Measurements from ENCODE around the gene CYP19A1. TPM values are rescaled to one million over a fixed set of nuclear protein-coding genes. Genes with fewer than 3 reads are reported as not detected.

CYP19A1 gene
- 2.2 and 2.4 TPM in 2 replicates for total RNA-seq (2014; rRNA removed; shearing (Covaris generic); ENCODE audit: low replicate concordance)

DNA sequence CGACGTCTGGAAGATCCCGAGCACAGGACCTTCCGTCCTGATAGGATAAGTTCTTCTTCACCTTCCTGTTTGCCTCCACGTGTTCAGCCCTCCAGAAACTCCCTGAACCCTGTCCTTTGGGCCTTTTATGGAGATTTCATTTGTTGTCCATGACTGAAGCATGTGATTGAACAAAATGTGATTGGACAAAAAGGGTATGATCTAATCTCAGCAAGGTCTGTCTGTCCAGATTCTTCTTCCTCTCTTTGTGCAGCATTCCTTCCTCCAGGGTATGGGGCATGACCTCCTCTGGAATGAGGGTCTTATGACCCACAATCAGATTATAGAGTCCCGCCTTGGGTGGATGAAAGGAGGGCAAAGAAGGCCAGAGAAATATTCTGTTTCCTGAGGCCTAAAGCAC, at the start of gene CYP19A1:
Gene CYP19A1 (minus strand): TSS at position 101 of the 400 bp plus-strand sequence. CDS start 95,684 bp downstream, outside the sequence.
- Histone ChIP-seq H3K9ac (ENCODE audit: low read length) (no peak within 1 kb of the TSS), H4K20me1 (ENCODE audit: insufficient read depth, low read depth, low read length) (no peaks in the 10 kb centered on the region), H3K4me3 (ENCODE audit: low read length) (no peak within 1 kb of the TSS), H3K4me1 (ENCODE audit: low read length) (no peaks in the 10 kb centered on the region), H3K9me2 (replicated peaks; ENCODE audit: insufficient read depth, low read length) (no peaks in the 10 kb centered on the region), H3K4me2 (ENCODE audit: low read depth, low read length, poor library complexity, severe bottlenecking) (no peak within 1 kb of the TSS), H3K9me3 (ENCODE audit: low read length) (no peaks in the 10 kb centered on the region), H3K36me3 (ENCODE audit: insufficient read depth, low read length) (no peaks in the 10 kb centered on the region), H3K27me3 (ENCODE audit: low read length) (no peaks in the 10 kb centered on the region), H2AFZ (ENCODE audit: low read length) (no peak within 1 kb of the TSS), H3K79me2 (ENCODE audit: low read length) (no peaks in the 10 kb centered on the region), H3K27ac (ENCODE audit: low read length) (no peak within 1 kb of the TSS)
- no peak for DNase-seq

DNA sequence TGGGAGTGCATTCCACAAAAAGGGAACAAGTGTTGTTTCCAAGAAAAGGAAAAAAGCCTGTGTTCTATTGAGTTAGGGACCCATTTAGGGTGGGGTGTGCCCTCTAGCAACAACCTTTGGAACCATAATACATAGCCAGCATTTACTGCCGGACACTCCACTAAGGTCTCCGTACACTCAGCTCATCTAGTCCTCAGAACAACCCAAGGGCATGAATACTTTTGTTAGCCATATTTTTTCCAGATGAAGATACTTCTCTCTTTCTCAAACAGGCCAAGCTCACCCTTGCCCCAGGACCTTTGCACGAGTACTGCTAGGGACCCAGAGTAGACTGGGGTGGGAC, 49.3 kb upstream of the CYP19A1 start:
- Histone ChIP-seq H3K9me3 (ENCODE audit: low read length) (no peaks in the 10 kb centered on the region), H3K4me3 (ENCODE audit: low read length) (no peak overlapping the region), H3K9ac (ENCODE audit: low read length) (no peak overlapping the region), H2AFZ (ENCODE audit: low read length) (no peak overlapping the region), H3K79me2 (ENCODE audit: low read length) (no peaks in the 10 kb centered on the region), H3K4me1 (ENCODE audit: low read length) (no peaks in the 10 kb centered on the region), H4K20me1 (ENCODE audit: insufficient read depth, low read depth, low read length) (no peaks in the 10 kb centered on the region), H3K36me3 (ENCODE audit: insufficient read depth, low read length) (no peaks in the 10 kb centered on the region), H3K4me2 (ENCODE audit: low read depth, low read length, poor library complexity, severe bottlenecking) (no peak overlapping the region), H3K27me3 (ENCODE audit: low read length) (no peaks in the 10 kb centered on the region), H3K9me2 (replicated peaks; ENCODE audit: insufficient read depth, low read length) (no peaks in the 10 kb centered on the region), H3K27ac (ENCODE audit: low read length) (no peak overlapping the region)
- DNase-seq = no peak

DNA sequence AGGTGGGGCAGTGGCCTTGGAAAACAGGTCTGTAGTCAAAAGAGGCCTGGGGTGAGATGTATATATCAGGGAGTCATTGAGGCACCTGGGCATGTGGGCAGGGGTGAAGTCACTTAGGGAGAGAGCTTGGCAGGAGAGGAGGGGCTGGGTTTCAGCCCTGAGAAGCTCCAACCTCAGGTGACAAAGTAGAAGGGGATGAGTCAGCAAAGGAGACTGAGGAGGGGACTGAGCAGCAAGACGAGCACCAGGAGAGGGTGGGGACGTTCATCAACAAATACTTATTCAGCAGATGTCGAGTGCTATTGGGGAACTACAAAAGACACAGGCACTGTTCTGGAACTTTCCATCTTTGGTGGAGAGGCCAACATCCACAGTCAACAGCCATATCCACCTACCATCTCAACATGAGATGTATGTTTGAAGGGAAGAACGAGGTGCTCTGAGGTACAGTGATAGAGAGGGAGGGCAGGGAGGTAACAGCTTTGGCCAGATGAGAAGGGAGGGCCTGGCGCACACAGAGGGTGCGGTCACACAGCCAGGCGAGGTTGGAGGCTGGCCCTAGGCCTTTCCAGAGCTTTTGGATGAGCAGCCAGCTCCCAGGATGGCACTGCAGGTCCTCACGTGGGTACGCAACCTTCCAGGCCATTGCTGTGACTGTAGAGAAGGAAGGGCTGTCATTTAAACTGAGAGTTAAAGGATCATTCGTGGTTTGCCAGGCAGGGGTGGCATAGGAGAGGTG, 48.7 kb upstream of the CYP19A1 start:
- no peaks in the 10 kb centered on the region for H3K4me1 ChIP-seq (ENCODE audit: low read length)
- H3K36me3 ChIP-seq (ENCODE audit: insufficient read depth, low read length) = no peaks in the 10 kb centered on the region
- no peak overlapping the region for H3K4me3 ChIP-seq (ENCODE audit: low read length)
- no peaks in the 10 kb centered on the region for H3K27me3 ChIP-seq (ENCODE audit: low read length)
- H3K9ac ChIP-seq (ENCODE audit: low read length) = no peak overlapping the region
- H3K79me2 ChIP-seq (ENCODE audit: low read length) = no peaks in the 10 kb centered on the region
- H3K9me3 ChIP-seq (ENCODE audit: low read length) = no peaks in the 10 kb centered on the region
- no peaks in the 10 kb centered on the region for H3K9me2 ChIP-seq (replicated peaks; ENCODE audit: insufficient read depth, low read length)
- no peaks in the 10 kb centered on the region for H4K20me1 ChIP-seq (ENCODE audit: insufficient read depth, low read depth, low read length)
- H3K4me2 ChIP-seq (ENCODE audit: low read depth, low read length, poor library complexity, severe bottlenecking) = no peak overlapping the region
- no peak overlapping the region for H3K27ac ChIP-seq (ENCODE audit: low read length)
- no peak for DNase-seq
- no peak overlapping the region for H2AFZ ChIP-seq (ENCODE audit: low read length)

DNA sequence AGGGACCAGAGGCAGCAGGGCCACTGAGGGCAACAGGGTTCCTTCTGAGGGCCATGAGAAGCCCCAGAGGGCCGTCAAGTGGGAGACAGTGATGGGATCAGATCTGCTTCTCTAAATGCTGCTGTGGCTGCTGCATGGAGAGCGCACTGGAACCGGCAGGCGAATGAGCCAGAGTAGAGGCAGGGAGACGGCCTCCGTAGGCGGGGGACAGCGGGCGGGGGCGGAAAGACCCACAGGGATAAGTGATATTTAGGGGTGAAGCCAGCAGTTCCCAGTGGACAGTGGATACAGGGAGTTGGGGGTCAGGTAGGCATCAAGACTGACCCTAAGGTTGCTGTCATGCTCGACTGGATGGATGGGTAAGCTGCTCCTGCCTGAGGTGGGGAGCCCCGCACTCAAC, 48.1 kb upstream of the CYP19A1 start:
- no peak for DNase-seq
- no peaks in the 10 kb centered on the region for H3K9me2 ChIP-seq (replicated peaks; ENCODE audit: insufficient read depth, low read length)
- no peak overlapping the region for H3K27ac ChIP-seq (ENCODE audit: low read length)
- H3K4me3 ChIP-seq (ENCODE audit: low read length) = no peak overlapping the region
- H3K9ac ChIP-seq (ENCODE audit: low read length) = no peak overlapping the region
- H4K20me1 ChIP-seq (ENCODE audit: insufficient read depth, low read depth, low read length) = no peaks in the 10 kb centered on the region
- no peaks in the 10 kb centered on the region for H3K36me3 ChIP-seq (ENCODE audit: insufficient read depth, low read length)
- H2AFZ ChIP-seq (ENCODE audit: low read length) = no peak overlapping the region
- H3K9me3 ChIP-seq (ENCODE audit: low read length) = no peaks in the 10 kb centered on the region
- H3K27me3 ChIP-seq (ENCODE audit: low read length) = no peaks in the 10 kb centered on the region
- H3K4me1 ChIP-seq (ENCODE audit: low read length) = no peaks in the 10 kb centered on the region
- H3K79me2 ChIP-seq (ENCODE audit: low read length) = no peaks in the 10 kb centered on the region
- H3K4me2 ChIP-seq (ENCODE audit: low read depth, low read length, poor library complexity, severe bottlenecking) = no peak overlapping the region

DNA sequence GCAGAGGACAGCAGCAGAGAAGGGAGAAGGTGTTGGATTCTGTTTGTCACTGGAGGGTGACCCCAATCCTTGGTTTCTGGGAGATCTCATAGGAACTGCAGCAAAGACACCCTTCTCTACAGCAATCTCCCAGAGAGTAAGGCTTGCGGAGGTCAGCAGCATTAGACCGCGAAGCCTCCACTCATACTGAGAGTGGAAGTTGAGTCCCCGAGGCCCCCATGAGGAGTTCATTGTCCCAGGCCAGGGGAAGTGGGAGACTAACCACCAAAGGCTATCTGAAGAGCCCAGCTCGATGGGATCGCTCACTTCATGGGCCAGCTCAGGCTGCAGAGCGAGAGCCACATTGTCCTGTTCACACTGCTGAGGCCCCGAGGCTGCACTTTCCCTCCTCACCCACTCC, 47.6 kb upstream of the CYP19A1 start:
- no peaks in the 10 kb centered on the region for H3K9me2 ChIP-seq (replicated peaks; ENCODE audit: insufficient read depth, low read length)

DNA sequence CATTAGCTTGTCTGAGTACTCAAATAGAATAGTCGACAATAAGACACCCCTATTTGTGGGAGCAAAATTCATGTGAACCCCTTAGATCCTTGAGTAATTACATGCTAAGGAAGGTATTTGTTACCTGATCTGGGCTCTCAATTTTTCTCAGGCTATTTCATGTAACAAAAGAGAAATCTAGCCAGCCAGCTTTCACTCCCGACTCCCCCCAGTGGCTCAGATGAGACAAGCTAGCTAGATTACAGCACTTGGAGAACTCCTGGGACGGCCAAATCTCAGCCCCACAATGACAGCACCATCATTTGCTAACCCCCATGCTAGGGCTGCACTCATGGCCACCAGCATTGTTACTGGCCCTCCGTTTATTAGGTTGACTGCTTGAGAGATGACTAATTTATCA, 44.4 kb upstream of the CYP19A1 start:
- Histone ChIP-seq H3K4me2 (ENCODE audit: low read depth, low read length, poor library complexity, severe bottlenecking) (no peak overlapping the region), H3K36me3 (ENCODE audit: insufficient read depth, low read length) (no peaks in the 10 kb centered on the region), H3K4me3 (ENCODE audit: low read length) (no peak overlapping the region), H4K20me1 (ENCODE audit: insufficient read depth, low read depth, low read length) (no peaks in the 10 kb centered on the region), H3K9me3 (ENCODE audit: low read length) (no peaks in the 10 kb centered on the region), H3K27me3 (ENCODE audit: low read length) (no peaks in the 10 kb centered on the region), H3K79me2 (ENCODE audit: low read length) (no peaks in the 10 kb centered on the region), H3K4me1 (ENCODE audit: low read length) (no peaks in the 10 kb centered on the region), H2AFZ (ENCODE audit: low read length) (no peak overlapping the region), H3K27ac (ENCODE audit: low read length) (no peak overlapping the region), H3K9me2 (replicated peaks; ENCODE audit: insufficient read depth, low read length) (no peaks in the 10 kb centered on the region), H3K9ac (ENCODE audit: low read length) (no peak overlapping the region)
- DNase-seq = peak; percentile 80

More for the DNA sequence above, 47.6 kb upstream of the CYP19A1 start:
- Histone ChIP-seq H3K27ac (ENCODE audit: low read length) (no peak overlapping the region), H3K36me3 (ENCODE audit: insufficient read depth, low read length) (no peaks in the 10 kb centered on the region), H3K9ac (ENCODE audit: low read length) (no peak overlapping the region), H3K4me2 (ENCODE audit: low read depth, low read length, poor library complexity, severe bottlenecking) (no peak overlapping the region), H3K4me3 (ENCODE audit: low read length) (no peak overlapping the region), H3K9me3 (ENCODE audit: low read length) (no peaks in the 10 kb centered on the region), H3K79me2 (ENCODE audit: low read length) (no peaks in the 10 kb centered on the region), H3K27me3 (ENCODE audit: low read length) (no peaks in the 10 kb centered on the region), H3K4me1 (ENCODE audit: low read length) (no peaks in the 10 kb centered on the region), H2AFZ (ENCODE audit: low read length) (no peak overlapping the region), H4K20me1 (ENCODE audit: insufficient read depth, low read depth, low read length) (no peaks in the 10 kb centered on the region)
- no peak for DNase-seq

DNA sequence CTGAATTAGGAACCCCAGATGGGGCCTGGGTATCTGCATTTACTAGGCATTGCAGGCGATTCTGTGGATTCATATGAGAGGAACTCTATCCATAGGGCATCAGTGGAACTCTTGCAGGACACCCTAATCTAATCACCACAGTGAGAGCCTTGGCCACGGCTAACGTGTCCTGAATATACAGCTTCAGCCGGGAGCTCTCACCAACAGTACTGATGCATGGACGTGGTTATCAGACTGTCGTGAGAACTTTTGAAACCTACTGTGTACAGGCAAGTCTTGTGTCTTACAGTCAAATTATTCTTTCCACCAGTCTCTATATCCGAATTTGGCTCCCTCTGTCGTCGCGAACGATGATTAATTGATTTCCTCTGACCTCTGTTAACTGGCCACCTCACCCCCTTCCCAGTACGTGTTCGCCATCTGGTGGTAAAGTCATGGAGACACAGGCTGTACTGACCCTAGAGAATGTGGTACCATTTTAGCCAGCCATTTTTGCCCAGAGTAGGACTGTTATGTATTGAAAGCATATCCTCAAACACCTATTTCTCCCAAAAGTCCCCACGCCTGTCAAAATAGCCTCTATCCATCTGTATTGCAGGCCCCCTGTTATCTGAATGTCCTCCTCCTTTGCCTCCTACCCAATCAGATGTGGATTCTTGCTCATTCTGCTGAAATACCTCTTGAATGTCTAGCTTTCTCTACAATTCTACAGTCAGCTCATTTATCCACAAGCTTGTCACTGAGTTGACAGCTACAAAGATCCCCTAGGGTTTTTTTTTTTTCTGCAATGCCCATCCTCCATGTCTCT, 42.8 kb upstream of the CYP19A1 start:
- H4K20me1 ChIP-seq (ENCODE audit: insufficient read depth, low read depth, low read length) = no peaks in the 10 kb centered on the region
- H3K9me2 ChIP-seq (replicated peaks; ENCODE audit: insufficient read depth, low read length) = no peaks in the 10 kb centered on the region
- H3K36me3 ChIP-seq (ENCODE audit: insufficient read depth, low read length) = no peaks in the 10 kb centered on the region
- H3K4me2 ChIP-seq (ENCODE audit: low read depth, low read length, poor library complexity, severe bottlenecking) = no peak overlapping the region
- H3K9me3 ChIP-seq (ENCODE audit: low read length) = no peaks in the 10 kb centered on the region
- no peak overlapping the region for H3K27ac ChIP-seq (ENCODE audit: low read length)
- no peak overlapping the region for H3K4me3 ChIP-seq (ENCODE audit: low read length)
- no peaks in the 10 kb centered on the region for H3K27me3 ChIP-seq (ENCODE audit: low read length)
- no peak overlapping the region for H2AFZ ChIP-seq (ENCODE audit: low read length)
- no peaks in the 10 kb centered on the region for H3K79me2 ChIP-seq (ENCODE audit: low read length)
- DNase-seq = peak; percentile 84
- H3K4me1 ChIP-seq (ENCODE audit: low read length) = no peaks in the 10 kb centered on the region
- no peak overlapping the region for H3K9ac ChIP-seq (ENCODE audit: low read length)

DNA sequence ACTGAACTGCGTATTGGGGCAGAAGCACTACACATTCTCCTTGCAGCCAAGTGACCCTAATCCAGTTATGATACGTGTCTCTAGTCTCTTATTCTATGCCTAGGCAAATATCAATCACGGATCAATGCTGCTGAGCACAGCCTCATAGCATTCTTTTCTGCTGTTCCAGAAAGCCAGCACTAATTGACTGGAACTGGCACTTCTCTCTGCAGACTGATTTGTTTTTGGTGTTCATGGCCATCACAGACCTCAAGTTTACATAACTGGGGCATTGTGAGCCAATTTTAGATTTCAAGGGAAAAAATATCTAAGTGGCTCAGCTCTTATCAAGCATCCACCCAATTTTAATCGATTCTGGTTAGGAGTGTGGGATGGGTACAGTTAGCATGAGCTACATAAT, 41.0 kb upstream of the CYP19A1 start:
- no peaks in the 10 kb centered on the region for H4K20me1 ChIP-seq (ENCODE audit: insufficient read depth, low read depth, low read length)
- DNase-seq = no peak
- H3K27me3 ChIP-seq (ENCODE audit: low read length) = no peaks in the 10 kb centered on the region
- no peaks in the 10 kb centered on the region for H3K9me3 ChIP-seq (ENCODE audit: low read length)
- H3K4me2 ChIP-seq (ENCODE audit: low read depth, low read length, poor library complexity, severe bottlenecking) = no peak overlapping the region
- no peaks in the 10 kb centered on the region for H3K9me2 ChIP-seq (replicated peaks; ENCODE audit: insufficient read depth, low read length)
- H3K36me3 ChIP-seq (ENCODE audit: insufficient read depth, low read length) = no peaks in the 10 kb centered on the region
- H3K27ac ChIP-seq (ENCODE audit: low read length) = no peak overlapping the region
- no peaks in the 10 kb centered on the region for H3K79me2 ChIP-seq (ENCODE audit: low read length)
- H3K4me1 ChIP-seq (ENCODE audit: low read length) = no peaks in the 10 kb centered on the region
- H2AFZ ChIP-seq (ENCODE audit: low read length) = no peak overlapping the region
- no peak overlapping the region for H3K9ac ChIP-seq (ENCODE audit: low read length)
- no peak overlapping the region for H3K4me3 ChIP-seq (ENCODE audit: low read length)
